A673 (cell line): ENCODE measurements around the gene FAM124A.

Source experiments
- CTCF ChIP-seq: fragments of 300-800, 200-600 bp; sonication (generic); conservative IDR thresholded peaks from 2 replicates; pipeline ENCODE4 v1.5.1; 2017; ENCODE audit warnings: low read depth, mild to moderate bottlenecking, antibody characterized with exemption, low read length, moderate library complexity, mixed read lengths
- EZH2 ChIP-seq: fragments of 200-600 bp; sonication (generic); IDR thresholded peaks from 2 replicates; pipeline ENCODE4 v1.6.1; 2017; ENCODE audit warnings: borderline replicate concordance, low read depth, mild to moderate bottlenecking, mixed read lengths, antibody characterized with exemption, low read length; ENCODE audit not compliant: poor library complexity, severe bottlenecking

GRCh38 chr13:51326777-51327176, 104.6 kb downstream of the FAM124A start:
- TF ChIP-seq CTCF (no peak), EZH2 (no peak)
